HEK293 (cell line): ENCODE measurements around the gene POU2AF1.

Experiments
- AEBP2 ChIP-seq: fragments of 450-650 bp; formaldehyde crosslinking; IDR thresholded peaks from 2 replicates; pipeline ENCODE4 v1.5.1; 2016; ENCODE audit warnings: missing biosample characterization, missing genetic modification characterization, borderline replicate concordance
- BCL11A ChIP-seq: fragments of 450-650 bp; formaldehyde crosslinking; IDR thresholded peaks from 2 replicates; pipeline ENCODE4 v1.5.1; 2016; ENCODE audit warnings: low read depth, missing biosample characterization, missing genetic modification characterization
- SETDB1 ChIP-seq: IDR thresholded peaks from one replicate; pipeline ENCODE4 v1.6.1; 2017; ENCODE audit warnings: mild to moderate bottlenecking, low read length, moderate library complexity, mixed read lengths; ENCODE audit not compliant: insufficient read length
- TCF7L2 ChIP-seq: IDR thresholded peaks from 2 replicates; pipeline ENCODE4 v1.6.1; 2011; ENCODE audit warnings: low read depth, mild to moderate bottlenecking, inconsistent platforms, low read length, moderate library complexity, borderline replicate concordance
- ZNF223 ChIP-seq: fragments of 450-650 bp; formaldehyde crosslinking; IDR thresholded peaks from 2 replicates; pipeline ENCODE4 v1.5.1; 2016; ENCODE audit warnings: missing biosample characterization, missing genetic modification characterization

GRCh38 chr11:111411456-111411855 lies 32.4 kb upstream of the POU2AF1 start:
- TF ChIP-seq TCF7L2, result no peak
- no peak for TF ChIP-seq BCL11A (tag by site-specific recombination)
- TF ChIP-seq AEBP2 (tag by site-specific recombination), result no peak
- TF ChIP-seq SETDB1, result no peak
- TF ChIP-seq ZNF223, result no peak
